A673 (cell line): ENCODE results near the gene FRS2.

Experiments
- CTCF ChIP-seq: fragments of 300-800, 200-600 bp; sonication (generic); conservative IDR thresholded peaks from 2 replicates; pipeline ENCODE4 v1.5.1; 2017; ENCODE audit warnings: low read depth, mild to moderate bottlenecking, antibody characterized with exemption, low read length, moderate library complexity, mixed read lengths
- EZH2 ChIP-seq: fragments of 200-600 bp; sonication (generic); IDR thresholded peaks from 2 replicates; pipeline ENCODE4 v1.6.1; 2017; ENCODE audit warnings: borderline replicate concordance, low read depth, mild to moderate bottlenecking, mixed read lengths, antibody characterized with exemption, low read length; ENCODE audit not compliant: poor library complexity, severe bottlenecking

GRCh38 chr12:69490920-69491643 lies 20.9 kb downstream of the FRS2 start:
- TF ChIP-seq CTCF (no peak), EZH2 (no peak)
